Measurements from ENCODE around the gene KIAA0319L.

The KIAA0319L gene

GRCh38 chr1:35518183-35518582 is 39.0 kb downstream of the KIAA0319L start:
- no peak for DNase-seq (ENCODE audit: low read depth)
- H3K4me3 ChIP-seq (ENCODE audit: low read length), result no peak overlapping the region
- TF ChIP-seq CTCF (conservative IDR thresholded peaks at IDR 0.05; ENCODE audit: low read length), result no peak

GRCh38 chr1:35511305-35511704 is 45.9 kb downstream of the KIAA0319L start:
- DNase-seq (ENCODE audit: low read depth), result no peak
- no peak for TF ChIP-seq CTCF (conservative IDR thresholded peaks at IDR 0.05; ENCODE audit: low read length)
- no peak overlapping the region for H3K4me3 ChIP-seq (ENCODE audit: low read length)

GRCh38 chr1:35509558-35509957 is 47.6 kb downstream of the KIAA0319L start:
- H3K4me3 ChIP-seq (ENCODE audit: low read length), result no peak overlapping the region
- TF ChIP-seq CTCF (conservative IDR thresholded peaks at IDR 0.05; ENCODE audit: low read length), result no peak
- no peak for DNase-seq (ENCODE audit: low read depth)

DNA sequence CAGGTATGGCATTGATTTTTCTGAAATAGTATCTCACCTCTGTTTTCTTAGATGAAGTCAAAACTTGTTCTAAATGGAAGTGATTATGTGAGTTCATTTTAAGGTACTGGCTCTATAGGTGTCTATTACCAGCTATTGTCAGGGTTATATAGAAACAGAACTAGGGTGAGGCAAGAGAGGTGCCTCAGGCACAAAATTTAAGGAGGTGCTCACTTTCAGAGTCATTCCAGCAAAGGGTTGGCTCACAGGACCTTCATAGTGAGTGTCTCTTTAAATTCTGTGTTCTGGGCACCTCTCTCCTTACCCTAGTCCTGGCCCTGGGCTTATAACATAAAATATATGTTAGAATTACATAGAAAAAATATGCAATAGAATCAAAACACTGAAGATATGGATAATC is 49.3 kb downstream of the KIAA0319L start:
- DNase-seq (ENCODE audit: low read depth), result no peak
- H3K4me3 ChIP-seq (ENCODE audit: low read length), result no peak overlapping the region
- no peak for TF ChIP-seq CTCF (conservative IDR thresholded peaks at IDR 0.05; ENCODE audit: low read length)

- TF ChIP-seq CTCF (conservative IDR thresholded peaks at IDR 0.05; ENCODE audit: low read length), result no peak
- DNase-seq (ENCODE audit: low read depth), result no peak
- H3K4me3 ChIP-seq (ENCODE audit: low read length), result no peak overlapping the region
These were observed 50.0 kb downstream of the KIAA0319L start for GRCh38 chr1:35506960-35507912.

DNA sequence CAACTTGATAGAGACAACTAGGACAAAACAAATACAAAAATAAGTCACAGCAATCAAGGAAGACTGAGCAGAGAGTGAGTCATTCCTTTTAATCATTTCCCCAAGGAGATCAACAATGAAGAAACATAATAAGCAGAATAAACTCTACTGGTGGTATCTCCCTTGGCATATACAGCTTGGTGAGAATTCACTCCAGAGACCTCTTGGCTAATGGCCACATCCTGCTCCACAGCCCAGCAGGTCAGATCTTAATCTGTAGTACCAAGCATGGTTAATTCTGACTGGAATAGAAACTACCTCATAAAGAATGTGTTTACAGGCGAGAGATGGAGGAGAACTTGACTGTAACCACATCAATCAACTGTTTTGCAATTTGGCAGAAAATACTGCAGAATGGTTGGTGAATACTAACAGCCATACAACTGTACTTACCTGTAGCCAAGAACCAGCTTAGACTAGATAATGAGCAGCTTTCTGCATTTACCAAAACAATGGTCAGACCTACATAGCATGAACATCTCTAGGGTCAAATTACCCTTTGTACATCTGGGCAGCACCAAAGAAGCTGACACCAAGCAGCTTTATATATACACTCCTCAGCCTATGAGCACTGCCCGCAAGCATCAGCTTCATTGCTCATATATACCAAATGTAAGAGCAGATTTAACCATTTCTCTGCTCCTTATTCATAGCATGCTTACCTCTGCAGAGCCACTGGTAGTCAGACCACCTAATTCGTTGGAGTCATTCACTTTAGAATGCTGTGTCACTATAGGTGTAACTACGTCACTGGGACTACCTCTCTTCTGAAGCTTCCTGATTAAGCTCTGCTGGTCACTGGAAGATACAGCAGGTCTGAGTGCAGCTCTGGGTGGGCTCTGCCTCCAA is 51.0 kb downstream of the KIAA0319L start:
- no peak for TF ChIP-seq CTCF (conservative IDR thresholded peaks at IDR 0.05; ENCODE audit: low read length)
- peak; percentile 82 for DNase-seq (ENCODE audit: low read depth)
- H3K4me3 ChIP-seq (ENCODE audit: low read length), result no peak overlapping the region
